Panc1 (cell line): ENCODE measurements around the gene SPECC1.

Experiments
- POLR2AphosphoS5 ChIP-seq: IDR thresholded peaks from 2 replicates; pipeline ENCODE4 v1.6.1; 2012; ENCODE audit warnings: mild to moderate bottlenecking, low read depth, low read length, moderate library complexity
- TCF7L2 ChIP-seq: IDR thresholded peaks from 2 replicates; pipeline ENCODE4 v1.6.1; 2011; ENCODE audit warnings: mild to moderate bottlenecking, low read depth, low read length, inconsistent platforms

- no peak for TF ChIP-seq POLR2AphosphoS5
- TF ChIP-seq TCF7L2 = no peak
These were observed 219.7 kb downstream of the SPECC1 start for GRCh38 chr17:20228860-20229259.
